Nucleus accumbens (tissue), 56 donors: ENCODE data around the gene BST1.

Experiments used
- DNase-seq, 56 donors: peaks; one replicate each; lab custom pipeline; 2025; lab: John Stamatoyannopoulos, UW

BST1 gene

DNA sequence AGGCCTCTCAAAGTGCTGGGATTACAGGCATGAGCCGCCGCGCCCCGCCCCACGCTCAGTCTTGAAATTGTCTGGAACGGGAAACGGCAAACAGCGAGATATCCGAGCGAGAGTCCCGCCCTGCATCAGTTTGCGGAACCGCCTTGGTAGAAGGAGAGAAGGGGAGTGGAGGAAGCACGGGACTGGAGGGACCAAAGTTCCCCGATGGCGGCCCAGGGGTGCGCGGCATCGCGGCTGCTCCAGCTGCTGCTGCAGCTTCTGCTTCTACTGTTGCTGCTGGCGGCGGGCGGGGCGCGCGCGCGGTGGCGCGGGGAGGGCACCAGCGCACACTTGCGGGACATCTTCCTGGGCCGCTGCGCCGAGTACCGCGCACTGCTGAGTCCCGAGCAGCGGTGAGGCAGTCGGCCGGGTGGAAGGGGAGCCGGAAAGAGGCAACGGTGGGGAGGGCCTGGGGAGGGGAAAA lies at the start of gene BST1:
TSS of gene BST1 (plus strand) at position 125 of the 463 bp plus-strand sequence. CDS start at position 205, 80 bp downstream.
- peak in 47 of 56 donors; percentile 3 to 65 (median 29) for DNase-seq

GRCh38 chr4:15653420-15653819 lies 49.4 kb upstream of the BST1 start:
- no peak for DNase-seq

DNA sequence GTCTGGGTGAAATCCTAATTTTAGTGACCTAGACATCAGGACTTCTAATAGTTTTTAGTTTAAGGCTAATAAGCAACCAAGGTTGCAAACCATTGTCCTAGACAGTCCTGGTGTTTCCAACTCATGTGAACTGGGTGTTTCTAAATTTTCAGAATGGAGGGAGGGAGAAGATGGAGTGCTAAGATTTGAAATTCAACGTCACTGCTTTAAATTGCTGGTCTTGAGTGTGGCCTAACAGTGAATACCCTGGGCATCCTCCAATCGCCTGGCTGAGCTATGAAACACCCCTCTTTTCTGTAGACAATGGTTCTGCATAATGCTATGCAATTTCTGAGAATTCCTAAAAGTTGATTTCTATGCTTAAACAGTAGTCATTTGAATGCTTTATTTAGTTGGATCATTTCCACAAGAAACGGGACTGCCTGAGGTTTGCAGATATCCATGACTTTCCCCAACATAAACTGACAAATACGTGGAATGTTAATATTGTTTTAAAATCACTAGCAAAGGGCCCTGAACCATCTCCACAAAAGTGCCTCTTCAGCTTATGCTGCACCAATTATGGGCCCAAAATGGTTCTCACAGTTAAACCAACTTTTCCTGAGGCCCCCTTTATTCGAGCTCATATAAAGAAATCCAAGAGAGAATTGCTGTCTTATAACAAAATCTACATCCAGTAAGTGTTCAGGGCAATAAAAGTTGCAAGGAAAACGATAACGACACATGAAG lies 48.8 kb upstream of the BST1 start:
- peak in 16 of 56 donors; percentile 1 to 62 (median 18) for DNase-seq

DNA sequence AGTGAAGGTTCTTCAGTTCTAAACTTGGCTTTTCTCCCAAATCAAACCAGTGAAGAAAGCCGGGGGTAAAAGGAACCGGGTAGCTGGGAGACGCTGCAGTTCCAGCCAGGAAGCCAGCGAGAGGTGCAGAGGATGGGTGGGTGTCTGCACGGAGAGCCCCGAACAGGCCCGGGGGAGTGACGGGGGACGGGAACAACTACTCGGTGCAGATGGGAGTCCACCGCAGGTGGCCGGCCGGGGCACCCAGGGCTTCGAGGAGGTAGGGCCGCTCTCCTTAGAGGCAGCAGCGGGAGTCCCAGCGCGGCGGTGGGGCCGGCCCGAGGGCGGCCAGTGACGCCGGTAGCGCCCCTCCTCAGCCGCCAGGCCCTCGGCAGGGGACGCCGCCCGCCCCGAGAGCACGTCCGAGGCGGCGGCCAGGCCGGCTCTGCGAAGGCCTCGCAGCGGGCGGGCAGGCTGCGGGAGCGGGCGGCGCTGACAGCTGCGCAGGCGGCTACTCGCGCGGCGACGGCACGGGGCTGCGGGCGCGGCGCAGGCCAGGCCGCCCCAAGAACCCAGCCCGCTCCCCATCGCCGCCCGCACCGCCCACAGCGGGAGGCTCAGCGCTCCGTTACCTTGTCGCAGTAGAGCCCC lies 48.2 kb upstream of the BST1 start:
- DNase-seq: peak in 50 of 56 donors; percentile 1 to 84 (median 50)

DNA sequence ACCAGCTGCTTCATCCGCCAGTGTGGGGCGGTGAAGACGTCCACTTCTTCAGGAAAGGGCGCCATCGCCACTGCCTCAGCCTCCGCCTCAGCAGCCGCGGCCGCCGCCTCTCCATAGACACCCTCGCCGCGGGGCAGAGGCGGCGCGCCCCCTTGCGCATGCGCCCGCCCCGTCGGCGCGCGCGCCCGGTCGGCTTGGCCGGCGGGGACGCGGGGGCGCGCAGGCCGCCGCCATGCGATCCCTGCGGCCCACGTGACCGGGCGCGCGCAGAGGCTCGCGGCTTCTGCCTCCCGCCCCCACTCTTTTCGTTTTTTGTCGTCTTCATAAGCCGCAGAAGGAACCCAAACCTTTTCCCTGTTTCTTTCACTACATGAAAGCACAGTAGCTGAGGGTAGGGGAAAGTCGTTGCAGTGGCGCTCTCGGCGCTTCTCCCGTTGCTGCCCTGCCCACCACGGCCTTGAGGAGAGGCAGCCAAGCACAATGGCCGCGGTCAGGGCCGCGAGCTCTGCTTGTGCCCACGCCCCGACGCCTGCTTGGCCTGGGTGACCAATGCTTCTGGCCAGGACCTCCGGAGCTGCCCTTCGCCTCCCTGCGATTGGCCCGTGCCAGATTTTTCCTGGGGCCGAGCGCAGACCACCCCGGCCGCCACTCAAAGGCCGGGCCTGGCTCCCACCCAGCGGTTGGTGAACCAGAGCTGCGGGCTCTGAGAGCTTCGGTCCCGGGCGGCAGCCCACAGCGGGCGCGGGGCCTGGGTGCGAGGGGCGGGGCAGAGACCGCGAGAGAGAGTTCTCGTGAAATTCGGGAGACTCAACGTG lies 47.4 kb upstream of the BST1 start, which contains the start of gene FBXL5:
TSS of gene FBXL5 (minus strand) at position 135 of the 815 bp plus-strand sequence. CDS start at position 65, 70 bp downstream.
- DNase-seq: peak in 54 of 56 donors; percentile 18 to 89 (median 76)

GRCh38 chr4:15656038-15656470 lies 46.8 kb upstream of the BST1 start:
- DNase-seq: peak in 19 of 56 donors; percentile 8 to 80 (median 53)

- no peak for DNase-seq
Observed at GRCh38 chr4:15657366-15657765, 45.5 kb upstream of the BST1 start.

GRCh38 chr4:15658136-15658770 lies 44.6 kb upstream of the BST1 start:
- DNase-seq: no peak

DNA sequence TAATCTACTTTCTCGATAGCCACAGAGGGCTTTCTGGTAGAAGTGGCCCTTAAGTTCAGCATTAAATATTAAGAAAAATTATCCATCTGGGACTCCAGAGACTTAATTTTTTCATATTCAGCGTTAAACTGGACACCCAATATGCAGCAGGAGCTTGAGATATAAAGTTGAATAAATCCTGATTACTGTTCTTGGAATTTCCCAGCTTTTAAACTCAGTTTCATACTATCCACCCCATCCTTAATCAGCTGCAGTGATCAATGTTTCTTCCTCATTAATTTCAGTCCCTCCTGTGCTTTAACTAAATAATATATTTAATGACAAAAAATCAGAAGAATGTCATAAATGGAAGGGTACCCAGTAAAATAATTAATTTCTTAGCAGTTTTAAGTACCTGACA lies 44.1 kb upstream of the BST1 start:
- DNase-seq: no peak

DNA sequence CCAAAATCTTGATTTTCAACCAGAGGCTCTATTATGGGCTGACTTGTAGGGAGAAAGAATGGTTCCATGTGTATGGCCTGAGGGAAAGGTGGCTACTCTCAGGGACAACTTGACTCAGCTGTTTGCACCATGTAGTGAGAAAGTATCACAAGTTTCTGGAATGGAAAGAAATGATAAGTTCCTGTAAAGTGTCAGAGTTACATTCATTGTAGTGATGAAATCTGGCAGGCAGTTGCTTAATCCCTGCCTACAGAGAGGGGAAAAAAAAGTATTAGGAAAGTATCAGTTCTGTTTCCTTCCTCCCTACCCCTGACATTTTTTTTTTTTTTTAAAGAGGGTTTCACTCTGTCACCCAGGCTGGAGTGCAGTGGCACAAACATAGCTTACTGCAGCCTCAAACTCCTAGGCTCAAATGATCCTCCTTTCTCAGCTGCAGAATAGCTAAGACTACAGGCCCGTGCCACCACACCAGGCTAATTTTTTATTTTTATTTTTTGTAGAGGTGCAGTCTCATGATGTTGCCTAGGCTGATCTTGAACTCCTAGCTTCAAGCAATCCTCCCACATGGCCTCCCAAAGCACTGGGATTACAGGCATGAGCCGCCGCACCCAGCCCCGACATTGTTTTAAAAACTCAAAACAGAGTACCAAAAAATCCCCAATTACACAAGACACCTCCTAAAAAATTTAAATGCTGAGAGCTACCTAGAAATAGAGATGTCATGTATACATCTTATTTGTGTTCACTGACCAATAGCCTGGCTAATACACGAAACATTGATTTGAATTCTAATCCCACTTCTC lies 42.9 kb upstream of the BST1 start:
- no peak for DNase-seq

GRCh38 chr4:15665753-15666365 lies 37.0 kb upstream of the BST1 start:
- no peak for DNase-seq

DNA sequence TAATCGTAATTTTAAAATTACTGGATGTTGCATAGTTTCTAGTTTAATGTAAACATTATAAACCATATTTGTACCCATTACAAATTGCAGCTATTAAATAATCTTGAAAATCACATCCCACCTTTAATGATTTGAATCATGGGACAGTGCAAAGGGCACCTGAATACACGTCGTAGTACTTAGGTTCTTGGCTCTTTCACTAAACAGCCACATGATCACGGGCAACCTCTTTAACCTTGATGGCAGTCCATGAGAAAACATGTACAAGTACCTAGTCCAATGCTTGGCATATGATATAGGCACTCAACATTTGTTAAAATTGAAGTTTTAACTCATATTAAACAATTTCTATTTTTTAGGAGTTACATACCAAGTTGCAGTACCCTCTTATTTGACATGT lies 35.9 kb upstream of the BST1 start:
- DNase-seq: no peak

- DNase-seq: no peak
Observed at GRCh38 chr4:15668566-15669435, 34.1 kb upstream of the BST1 start.

DNA sequence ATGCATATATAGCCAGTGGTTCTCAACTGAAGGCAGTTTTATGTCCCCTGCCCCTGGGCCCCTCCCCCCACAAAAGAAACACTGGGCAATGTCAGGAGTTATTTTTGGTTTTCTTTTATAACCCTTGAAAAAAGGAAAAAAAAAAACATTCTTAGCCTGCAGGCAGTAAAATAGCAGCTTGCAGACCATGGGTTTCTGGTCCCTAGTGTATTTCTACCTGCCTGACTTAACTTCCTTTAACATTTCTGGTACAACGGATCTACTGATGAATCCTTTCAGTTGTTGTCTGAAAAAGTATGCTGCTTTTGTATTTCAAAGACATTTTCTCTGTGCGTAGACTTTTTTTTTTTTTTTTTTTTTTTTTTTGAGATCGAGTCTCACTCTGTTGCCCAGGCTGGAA lies 32.3 kb upstream of the BST1 start:
- no peak for DNase-seq

DNA sequence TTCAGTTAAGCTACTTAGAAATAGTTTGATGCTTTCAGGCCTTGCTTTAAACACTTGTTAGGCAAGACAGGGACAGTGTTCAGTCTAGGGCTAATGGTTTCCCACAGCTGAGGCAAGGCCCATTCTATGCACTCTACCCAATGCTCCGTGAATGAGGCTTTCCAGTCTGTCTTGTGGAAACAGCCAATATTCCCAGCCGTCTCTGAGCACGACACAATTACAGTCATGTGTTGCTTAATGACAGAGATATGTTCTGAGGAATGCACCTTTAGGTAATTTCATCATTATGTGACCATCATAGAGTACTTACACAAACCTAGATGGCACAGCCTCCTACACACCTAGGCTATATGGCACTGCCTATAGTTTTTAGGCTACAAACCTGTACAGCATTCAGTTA lies 30.8 kb upstream of the BST1 start:
- DNase-seq: no peak

DNA sequence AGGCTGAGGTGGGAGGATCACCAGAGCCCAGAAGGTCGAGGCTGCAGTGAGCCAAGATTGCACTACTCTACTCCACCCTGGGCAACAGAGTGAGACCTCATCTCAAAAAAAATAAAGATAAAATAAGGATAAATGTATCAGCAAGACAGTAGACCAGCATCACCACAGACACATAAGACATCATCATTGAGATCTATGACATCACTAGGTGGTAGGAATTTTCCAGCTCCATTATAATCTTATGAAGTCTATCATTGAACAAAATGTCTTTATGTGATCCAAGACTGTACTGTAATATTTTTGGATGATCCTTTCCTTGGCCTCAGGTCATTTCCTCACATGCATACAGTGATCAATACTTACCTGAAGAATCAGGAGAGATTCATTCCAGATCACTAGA lies 29.5 kb upstream of the BST1 start:
- no peak for DNase-seq

DNA sequence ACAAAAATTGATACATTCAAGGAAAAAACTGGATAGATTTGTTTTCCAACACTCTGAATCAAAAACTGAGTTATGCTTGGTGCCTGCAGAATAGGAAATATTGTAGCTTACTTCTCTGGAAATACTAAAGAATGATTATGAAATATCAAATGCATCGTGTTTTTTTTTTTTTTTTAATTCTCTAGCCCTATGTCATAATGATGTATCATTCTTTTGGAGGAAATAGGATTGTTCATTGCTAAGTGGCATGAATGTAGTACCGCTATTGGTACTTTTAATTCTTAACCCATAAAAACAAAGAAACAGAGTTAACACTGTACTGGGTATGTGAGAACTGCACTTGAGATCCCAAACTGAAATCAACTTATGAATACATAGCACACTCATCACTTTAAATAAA lies 28.8 kb upstream of the BST1 start:
- DNase-seq: no peak

DNA sequence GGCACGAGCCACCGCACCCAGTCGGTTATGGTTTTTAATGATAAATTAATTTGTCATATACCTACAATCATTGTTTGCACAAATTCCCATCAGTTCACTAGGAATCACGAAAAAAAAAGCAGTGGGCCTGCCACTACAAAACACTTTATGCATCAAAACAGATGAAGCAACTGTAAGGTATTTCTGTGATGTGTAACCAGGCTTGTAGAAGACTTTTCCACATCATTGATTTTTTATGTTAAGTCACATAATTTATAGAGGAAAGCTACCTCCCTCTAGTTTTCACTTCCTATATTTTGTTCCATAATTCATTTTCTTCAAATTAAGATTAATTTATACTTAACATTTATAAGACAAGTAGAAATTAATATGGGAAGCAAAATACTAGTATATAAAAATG lies 27.9 kb upstream of the BST1 start:
- no peak for DNase-seq
